Kidney epithelial cell (primary cell): ENCODE measurements around the gene GAMT. TPM values are rescaled to one million over a fixed set of nuclear protein-coding genes. Genes with fewer than 3 reads are reported as not detected.
A peak's percentile ranks its signal among the peaks of the same experiment; 100 is the strongest.

Experiments
- DNase-seq: peaks from one replicate; pipeline ENCODE4 v3.0.0-alpha.2; 2010; ENCODE audit warnings: low read depth
- H3K27me3 ChIP-seq: 2 replicates; pipeline ENCODE4 v1.6.0; 2011; ENCODE audit warnings: low read length; ENCODE audit not compliant: control insufficient read depth, insufficient read depth
- H3K36me3 ChIP-seq: 2 replicates; pipeline ENCODE4 v1.5.1; 2011; ENCODE audit warnings: low read length; ENCODE audit not compliant: control insufficient read depth, insufficient read depth
- H3K4me3 ChIP-seq: 2 replicates; pipeline ENCODE4 v1.5.1; 2011; ENCODE audit warnings: low read depth, mild to moderate bottlenecking, control low read depth, low read length
- CTCF ChIP-seq: IDR thresholded peaks from 2 replicates; pipeline ENCODE4 v1.5.1; 2011; ENCODE audit warnings: mild to moderate bottlenecking, moderate library complexity, low read length, control low read depth, inconsistent platforms; ENCODE audit not compliant: insufficient read depth, poor library complexity, severe bottlenecking
- total RNA-seq: library from RNA; depleted of rRNA; stranded (reverse); fragments of >200 nt; gene quantifications from 2 replicates; pipeline ENCODE4 v1.2.3, GENCODE V29; 2015

The GAMT gene
- total RNA-seq, 1 donor from 2014 or later = 20.3 TPM

DNA sequence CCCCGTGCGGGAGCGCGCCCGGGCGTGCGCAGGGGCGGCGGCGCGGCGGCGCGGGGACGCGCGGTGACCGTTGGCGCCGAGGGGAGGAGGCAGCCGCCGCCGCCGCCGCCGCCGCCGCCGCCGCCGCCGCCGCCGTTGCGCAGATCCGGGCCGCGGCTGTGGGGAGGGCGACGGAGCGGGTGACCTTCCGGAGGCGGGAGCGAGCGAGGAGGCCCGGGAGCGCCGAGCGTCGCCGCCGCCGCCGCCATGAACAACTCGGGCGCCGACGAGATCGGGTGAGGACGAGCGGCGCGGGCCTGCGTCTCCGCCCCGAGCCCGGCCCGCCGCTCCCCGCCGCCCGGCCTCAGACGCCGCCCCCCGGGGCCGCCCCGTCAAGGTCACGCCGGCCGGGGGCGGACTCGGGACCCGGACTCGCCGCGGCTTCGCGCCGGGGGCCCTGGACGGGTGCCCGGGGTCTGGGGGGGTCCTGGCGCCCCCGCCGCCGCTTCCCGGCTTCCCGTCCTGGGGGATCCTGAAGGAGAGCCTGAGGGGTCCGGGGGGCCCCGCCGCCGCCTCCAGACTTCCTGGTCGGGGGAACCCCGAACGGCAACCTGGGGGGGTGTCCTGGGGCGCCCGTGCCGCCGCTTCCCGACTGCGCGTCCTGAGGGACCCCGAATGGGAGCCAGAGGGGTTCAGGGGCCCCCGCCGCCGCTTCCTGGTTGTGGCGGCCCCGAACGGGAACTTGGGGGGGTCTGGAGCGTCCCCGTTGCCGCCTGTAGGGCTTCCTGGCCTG lies 6.4 kb upstream of the GAMT start, which contains the start of gene DAZAP1:
DAZAP1 (plus strand) TSS at position 59 of the 772 bp plus-strand sequence; CDS start at position 247, 188 bp downstream.
- no peak for DNase-seq
- no peak for TF ChIP-seq CTCF
- Histone ChIP-seq H3K27me3 (no peaks in the 10 kb centered on the region), H3K4me3 (peak within 1 kb of the TSS; percentile 69), H3K36me3 (peaks cover 1% of the 10 kb centered on the region)

DNA sequence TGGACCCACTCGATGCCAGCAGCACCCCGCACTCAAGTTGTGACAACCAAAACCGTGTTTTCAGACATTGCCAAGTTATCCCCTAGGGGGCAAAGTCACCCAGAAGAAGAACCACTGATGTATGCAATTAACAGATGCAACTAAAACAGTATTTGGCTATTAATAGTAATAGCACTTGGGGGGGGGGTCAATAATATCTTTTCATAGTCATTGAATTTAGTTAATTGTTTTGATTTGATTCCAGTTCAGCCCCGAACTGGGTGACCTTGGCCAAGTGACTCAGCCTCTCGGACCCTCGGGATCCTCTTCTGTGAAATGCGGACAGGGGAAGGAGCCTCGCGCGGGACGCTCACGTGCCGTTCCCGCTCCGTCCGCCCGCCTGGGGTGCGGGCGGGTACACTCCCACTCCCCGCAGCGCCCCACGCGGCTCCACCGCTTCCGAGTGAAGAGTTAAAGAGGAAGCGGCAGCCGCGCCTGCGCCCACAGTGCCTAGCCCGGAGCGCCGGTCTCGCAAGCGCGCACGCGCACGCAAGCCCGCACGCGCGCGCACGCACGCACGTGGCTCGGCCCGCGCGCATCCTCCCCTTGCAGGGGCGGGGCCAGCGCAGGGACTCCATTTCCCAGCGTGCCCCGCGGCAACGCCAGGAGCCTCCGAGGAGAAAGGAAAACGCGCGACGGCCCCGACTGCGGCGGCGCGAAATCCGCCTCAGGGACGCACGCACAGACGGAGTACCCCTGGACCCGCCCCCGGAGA lies 5.6 kb upstream of the GAMT start:
- peak; percentile 43 for TF ChIP-seq CTCF
- H3K36me3 ChIP-seq = peaks cover 1% of the 10 kb centered on the region
- peak overlapping the region; percentile 41 for H3K4me3 ChIP-seq
- peak; percentile 82 for DNase-seq
- no peaks in the 10 kb centered on the region for H3K27me3 ChIP-seq

DNA sequence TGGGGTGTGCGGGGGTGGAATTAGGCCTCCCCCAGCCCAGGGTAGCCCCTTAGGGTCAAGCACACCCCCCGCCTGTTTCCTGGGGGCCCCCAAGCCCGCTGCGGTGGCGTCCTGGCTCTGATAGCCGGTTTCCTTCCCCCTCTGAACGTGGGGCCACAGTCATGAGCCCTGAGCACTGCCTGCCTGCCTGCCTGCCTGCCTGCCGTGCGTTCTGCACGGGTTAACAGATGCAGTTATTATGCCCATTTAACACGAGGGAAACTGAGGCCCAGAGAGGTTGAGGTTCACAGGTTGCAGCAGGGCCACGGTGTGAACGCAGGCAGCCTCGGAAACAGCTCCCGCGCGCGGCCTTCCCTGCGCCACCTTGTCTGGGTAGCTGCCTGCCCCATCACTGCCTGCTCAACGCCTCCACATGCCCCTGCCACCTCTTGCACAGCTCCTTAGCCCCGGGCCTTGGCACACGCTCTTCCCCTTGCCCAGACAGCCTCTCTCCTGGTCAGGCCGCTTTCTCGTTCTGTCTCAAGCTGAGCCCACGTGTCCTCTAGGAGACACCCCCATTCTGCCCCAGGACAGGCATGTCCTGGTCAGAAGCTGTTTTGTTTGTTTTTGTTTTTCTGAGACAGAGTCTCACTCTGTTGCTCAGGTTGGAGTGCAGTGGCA lies 1.2 kb upstream of the GAMT start:
- TF ChIP-seq CTCF = no peak
- H3K36me3 ChIP-seq = no peaks in the 10 kb centered on the region
- no peaks in the 10 kb centered on the region for H3K27me3 ChIP-seq
- DNase-seq = no peak
- no peak overlapping the region for H3K4me3 ChIP-seq

- H3K4me3 ChIP-seq = peak overlapping the region; percentile 64
- DNase-seq = no peak
- TF ChIP-seq CTCF = no peak
- H3K36me3 ChIP-seq = no peaks in the 10 kb centered on the region
- no peaks in the 10 kb centered on the region for H3K27me3 ChIP-seq
Measured at GRCh38 chr19:1401889-1402217, 511 bp upstream of the GAMT start.

DNA sequence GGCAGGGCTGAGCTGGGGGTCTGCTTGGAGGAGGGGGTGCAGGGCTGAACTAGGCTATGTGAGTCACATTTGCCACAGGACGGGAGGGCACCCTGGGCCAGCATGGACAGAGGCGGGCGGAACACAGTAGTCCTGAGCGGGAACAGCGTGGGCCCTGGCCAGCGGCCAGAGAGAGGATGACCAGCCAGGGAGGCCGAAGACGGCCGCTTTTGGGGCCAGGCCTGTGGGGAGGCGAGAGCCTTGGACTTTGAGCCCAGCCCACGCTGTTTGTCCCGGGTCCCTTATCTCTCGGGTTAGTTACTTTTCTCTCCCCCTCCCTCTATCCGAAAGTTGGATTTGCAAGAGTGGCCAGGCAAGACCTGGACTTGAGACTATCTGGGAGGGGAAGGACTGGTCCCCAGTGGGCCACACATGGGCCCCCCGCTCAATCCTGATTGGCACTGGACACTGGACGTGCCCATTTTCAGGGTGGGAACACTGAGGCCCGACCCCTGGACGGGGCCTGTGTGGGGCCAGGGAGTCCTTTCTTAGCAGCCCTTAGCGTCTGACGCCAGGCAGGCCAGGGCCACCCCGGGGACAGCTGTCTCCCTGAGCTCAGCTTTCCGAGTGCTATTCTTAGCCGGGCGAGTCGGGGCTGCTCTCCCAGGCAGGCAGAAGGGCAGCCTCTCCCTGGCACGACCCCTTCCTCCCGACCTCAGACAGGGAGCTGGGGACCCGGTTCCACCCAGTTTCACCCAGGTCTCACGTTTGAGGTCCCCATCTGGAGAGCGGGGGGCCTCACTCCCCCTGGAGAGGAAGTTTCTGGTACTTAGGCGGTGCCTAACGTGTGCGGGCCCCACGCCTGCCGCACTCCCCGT lies 833 bp downstream of the GAMT start:
- Histone ChIP-seq H3K4me3 (peak overlapping the region; percentile 64), H3K36me3 (no peaks in the 10 kb centered on the region), H3K27me3 (no peaks in the 10 kb centered on the region)
- no peak for DNase-seq
- no peak for TF ChIP-seq CTCF
